Osteocyte (in vitro differentiated cells): ENCODE measurements around the gene MARCO. TPM values are rescaled to one million over a fixed set of nuclear protein-coding genes. Genes with fewer than 3 reads are reported as not detected.

Experiments
- DNase-seq: peaks from one replicate; pipeline ENCODE4 v3.0.0; 2021; ENCODE audit warnings: mixed read lengths; ENCODE audit not compliant: unreplicated experiment; ENCODE audit errors: extremely low spot score
- H3K27ac Mint-ChIP-seq: one replicate; pipeline ENCODE4 v1.8.0; 2021; ENCODE audit warnings: mild to moderate bottlenecking, mixed read lengths; ENCODE audit not compliant: unreplicated experiment
- H3K27me3 Mint-ChIP-seq: one replicate; pipeline ENCODE4 v1.8.0; 2021; ENCODE audit warnings: mixed read lengths; ENCODE audit not compliant: unreplicated experiment
- H3K36me3 Mint-ChIP-seq: one replicate; pipeline ENCODE4 v1.8.0; 2021; ENCODE audit warnings: mixed read lengths; ENCODE audit not compliant: unreplicated experiment
- H3K4me1 Mint-ChIP-seq: one replicate; pipeline ENCODE4 v1.8.0; 2021; ENCODE audit warnings: mixed read lengths; ENCODE audit not compliant: unreplicated experiment
- H3K4me3 Mint-ChIP-seq: one replicate; pipeline ENCODE4 v1.8.0; 2021; ENCODE audit warnings: mild to moderate bottlenecking, moderate library complexity, mixed read lengths; ENCODE audit not compliant: unreplicated experiment
- H3K9me3 Mint-ChIP-seq: one replicate; pipeline ENCODE4 v1.8.0; 2021; ENCODE audit warnings: mixed read lengths; ENCODE audit not compliant: unreplicated experiment
- total RNA-seq: library from RNA; stranded (reverse); gene quantifications from 2 replicates; pipeline ENCODE4 v1.2.1, GENCODE V29; 2021
- TF ChIP-seq, protein P1 (sequence below): fragments of 200-600 bp; sonication (generic); IDR thresholded peaks from 2 replicates; pipeline ENCODE4 v1.5.0; 2021; ENCODE audit warnings: antibody characterized with exemption, mild to moderate bottlenecking, moderate library complexity

MARCO gene
- total RNA-seq, 1 donor from 2014 or later: not detected

DNA sequence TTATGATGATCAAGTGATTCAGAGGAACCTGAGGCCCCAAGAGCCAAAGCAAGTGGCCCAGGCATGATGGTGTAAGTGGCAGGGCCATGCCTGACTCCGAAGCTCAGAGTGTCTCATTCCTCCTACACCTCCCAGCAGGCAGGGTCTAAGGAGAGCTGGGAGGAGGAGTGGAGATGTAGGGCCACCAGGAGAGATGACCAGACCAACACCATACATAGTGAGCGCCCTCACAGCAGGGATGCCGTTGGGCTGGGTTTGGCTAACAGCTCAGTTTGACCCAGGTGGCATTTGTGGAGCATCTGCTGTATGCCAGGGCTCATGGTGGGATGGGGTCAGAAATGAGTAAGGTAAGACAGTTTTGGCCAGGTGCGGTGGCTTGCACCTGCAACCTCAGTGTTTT is 80.7 kb downstream of the MARCO start:
- TF ChIP-seq, protein P1, sequence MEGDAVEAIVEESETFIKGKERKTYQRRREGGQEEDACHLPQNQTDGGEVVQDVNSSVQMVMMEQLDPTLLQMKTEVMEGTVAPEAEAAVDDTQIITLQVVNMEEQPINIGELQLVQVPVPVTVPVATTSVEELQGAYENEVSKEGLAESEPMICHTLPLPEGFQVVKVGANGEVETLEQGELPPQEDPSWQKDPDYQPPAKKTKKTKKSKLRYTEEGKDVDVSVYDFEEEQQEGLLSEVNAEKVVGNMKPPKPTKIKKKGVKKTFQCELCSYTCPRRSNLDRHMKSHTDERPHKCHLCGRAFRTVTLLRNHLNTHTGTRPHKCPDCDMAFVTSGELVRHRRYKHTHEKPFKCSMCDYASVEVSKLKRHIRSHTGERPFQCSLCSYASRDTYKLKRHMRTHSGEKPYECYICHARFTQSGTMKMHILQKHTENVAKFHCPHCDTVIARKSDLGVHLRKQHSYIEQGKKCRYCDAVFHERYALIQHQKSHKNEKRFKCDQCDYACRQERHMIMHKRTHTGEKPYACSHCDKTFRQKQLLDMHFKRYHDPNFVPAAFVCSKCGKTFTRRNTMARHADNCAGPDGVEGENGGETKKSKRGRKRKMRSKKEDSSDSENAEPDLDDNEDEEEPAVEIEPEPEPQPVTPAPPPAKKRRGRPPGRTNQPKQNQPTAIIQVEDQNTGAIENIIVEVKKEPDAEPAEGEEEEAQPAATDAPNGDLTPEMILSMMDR: no peak
- Mint-ChIP-seq H3K36me3 (no peaks in the 10 kb centered on the region), H3K4me3 (no peak overlapping the region), H3K27ac (no peak overlapping the region), H3K9me3 (no peaks in the 10 kb centered on the region), H3K27me3 (peaks cover 2% of the 10 kb centered on the region), H3K4me1 (no peaks in the 10 kb centered on the region)
- no peak for DNase-seq

- Mint-ChIP-seq H3K36me3 (no peaks in the 10 kb centered on the region), H3K27me3 (peaks cover 2% of the 10 kb centered on the region), H3K9me3 (peaks cover 4% of the 10 kb centered on the region), H3K4me3 (no peak overlapping the region), H3K4me1 (no peaks in the 10 kb centered on the region), H3K27ac (no peak overlapping the region)
- TF ChIP-seq, protein P1: no peak
- DNase-seq: no peak
These were observed 81.5 kb downstream of the MARCO start for GRCh38 chr2:119023534-119023933.

DNA sequence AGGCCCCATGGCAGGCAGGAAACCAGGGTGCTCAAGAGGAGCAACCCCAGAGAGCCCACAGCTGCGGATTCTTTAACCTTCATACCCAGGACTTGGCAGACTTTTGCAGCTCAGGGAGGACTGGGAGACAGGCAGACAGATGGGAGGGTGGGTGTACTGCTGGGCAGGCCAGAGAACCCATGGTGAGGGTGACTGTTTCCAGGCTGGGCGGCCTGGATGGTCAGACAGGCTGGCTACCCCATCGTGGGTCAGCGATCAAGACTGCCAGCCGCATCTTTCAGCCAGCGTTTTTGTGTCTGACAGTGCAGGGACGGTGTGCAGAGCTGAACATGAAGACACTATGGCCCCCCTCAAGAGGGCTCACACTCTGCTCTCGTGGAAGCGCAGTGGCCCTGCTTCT is 82.2 kb downstream of the MARCO start:
- TF ChIP-seq, protein P1: no peak
- DNase-seq: no peak
- H3K36me3 Mint-ChIP-seq: no peaks in the 10 kb centered on the region
- no peak overlapping the region for H3K27ac Mint-ChIP-seq
- H3K4me1 Mint-ChIP-seq: no peaks in the 10 kb centered on the region
- no peak overlapping the region for H3K4me3 Mint-ChIP-seq
- H3K9me3 Mint-ChIP-seq: peaks cover 4% of the 10 kb centered on the region
- peaks cover 5% of the 10 kb centered on the region for H3K27me3 Mint-ChIP-seq

DNA sequence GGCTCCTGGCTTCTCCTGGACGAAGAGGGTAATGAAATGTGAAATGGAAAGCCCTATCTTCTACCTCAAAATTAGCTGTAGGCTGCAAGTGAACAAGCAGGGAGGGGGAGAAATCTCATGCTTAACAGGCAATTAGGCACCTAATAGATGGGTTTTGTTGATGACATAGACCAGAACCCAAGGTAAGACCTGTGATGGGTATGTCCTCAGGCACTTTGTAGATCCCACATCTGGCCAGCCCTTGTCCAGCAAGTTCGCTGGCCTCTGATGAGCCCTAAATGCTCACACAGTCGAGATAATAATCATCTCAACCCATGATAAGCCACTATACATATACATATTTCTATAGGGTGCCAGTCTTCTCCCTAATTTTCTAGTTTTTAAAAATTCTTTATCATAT is 82.6 kb downstream of the MARCO start:
- Mint-ChIP-seq H3K27ac (no peak overlapping the region), H3K4me1 (no peaks in the 10 kb centered on the region), H3K9me3 (peaks cover 4% of the 10 kb centered on the region), H3K27me3 (peaks cover 5% of the 10 kb centered on the region), H3K36me3 (no peaks in the 10 kb centered on the region), H3K4me3 (no peak overlapping the region)
- TF ChIP-seq, protein P1: no peak
- DNase-seq: no peak

DNA sequence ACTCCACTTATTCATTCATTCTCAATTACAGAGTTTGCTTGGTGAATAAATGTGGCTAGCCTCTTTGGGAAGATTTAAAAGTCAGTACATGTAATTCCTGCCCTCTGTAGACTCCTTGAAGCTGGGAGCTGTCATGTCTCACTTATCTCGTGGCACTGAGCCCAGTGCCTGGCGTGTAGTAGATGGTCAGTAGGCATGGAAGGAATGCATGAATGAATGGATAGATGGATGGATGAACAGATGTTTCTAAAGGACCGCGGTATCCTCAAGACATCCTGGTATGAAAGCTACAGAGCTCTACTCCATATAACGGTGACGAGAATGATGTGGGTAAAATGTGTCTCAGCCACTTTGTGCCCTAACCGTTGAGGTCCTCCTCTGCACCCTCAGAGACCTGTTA is 83.0 kb downstream of the MARCO start:
- peaks cover 5% of the 10 kb centered on the region for H3K27me3 Mint-ChIP-seq
- no peak overlapping the region for H3K4me3 Mint-ChIP-seq
- no peak overlapping the region for H3K27ac Mint-ChIP-seq
- TF ChIP-seq, protein P1: no peak
- H3K36me3 Mint-ChIP-seq: no peaks in the 10 kb centered on the region
- no peaks in the 10 kb centered on the region for H3K4me1 Mint-ChIP-seq
- peaks cover 4% of the 10 kb centered on the region for H3K9me3 Mint-ChIP-seq
- no peak for DNase-seq
